Kidney epithelial cell (primary cell): ENCODE measurements around the gene DDX41. TPM values are rescaled to one million over a fixed set of nuclear protein-coding genes. Genes with fewer than 3 reads are reported as not detected.

Experiments
- DNase-seq: peaks from one replicate; pipeline ENCODE4 v3.0.0-alpha.2; 2010; ENCODE audit warnings: low read depth
- H3K27me3 ChIP-seq: 2 replicates; pipeline ENCODE4 v1.6.0; 2011; ENCODE audit warnings: low read length; ENCODE audit not compliant: control insufficient read depth, insufficient read depth
- H3K36me3 ChIP-seq: 2 replicates; pipeline ENCODE4 v1.5.1; 2011; ENCODE audit warnings: low read length; ENCODE audit not compliant: control insufficient read depth, insufficient read depth
- H3K4me3 ChIP-seq: 2 replicates; pipeline ENCODE4 v1.5.1; 2011; ENCODE audit warnings: low read depth, mild to moderate bottlenecking, control low read depth, low read length
- total RNA-seq: library from RNA; depleted of rRNA; stranded (reverse); fragments of >200 nt; gene quantifications from 2 replicates; pipeline ENCODE4 v1.2.3, GENCODE V29; 2015
- TF ChIP-seq, protein P1 (sequence below): IDR thresholded peaks from 2 replicates; pipeline ENCODE4 v1.5.1; 2011; ENCODE audit warnings: mild to moderate bottlenecking, moderate library complexity, low read length, control low read depth, inconsistent platforms; ENCODE audit not compliant: insufficient read depth, poor library complexity, severe bottlenecking

DDX41 gene
- total RNA-seq, 1 donor from 2014 or later: 151 TPM

DNA sequence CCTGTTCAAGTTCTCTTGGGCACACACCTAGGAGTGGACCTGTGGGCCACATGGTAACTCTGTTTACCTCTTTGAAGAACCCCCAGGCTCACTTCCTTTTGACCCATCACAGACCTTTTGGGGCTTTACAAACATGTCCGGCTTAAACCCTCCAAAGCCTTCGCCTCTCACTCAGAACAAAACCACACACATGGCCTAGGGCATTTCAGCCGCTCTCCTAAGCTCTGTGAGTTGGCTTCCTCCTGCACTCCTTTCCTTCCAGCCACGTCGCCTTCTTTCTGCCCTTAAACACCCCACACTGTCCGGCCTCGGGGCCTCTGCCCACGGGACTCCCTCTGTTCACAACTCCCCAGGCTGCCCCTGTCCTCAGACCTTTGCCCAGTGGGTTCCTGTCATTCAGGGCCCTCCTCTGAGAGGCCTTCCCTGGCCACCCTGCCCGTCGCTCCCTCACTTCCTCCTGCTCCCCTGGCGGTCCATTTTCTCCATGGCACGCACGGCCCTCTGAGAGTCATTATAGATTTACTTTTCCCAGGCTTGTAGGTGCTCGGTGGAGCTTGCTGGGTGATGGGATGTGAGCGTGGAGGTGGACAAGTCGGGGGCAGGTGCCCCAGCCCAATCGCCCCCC is 9.1 kb downstream of the DDX41 start:
- TF ChIP-seq, protein P1, sequence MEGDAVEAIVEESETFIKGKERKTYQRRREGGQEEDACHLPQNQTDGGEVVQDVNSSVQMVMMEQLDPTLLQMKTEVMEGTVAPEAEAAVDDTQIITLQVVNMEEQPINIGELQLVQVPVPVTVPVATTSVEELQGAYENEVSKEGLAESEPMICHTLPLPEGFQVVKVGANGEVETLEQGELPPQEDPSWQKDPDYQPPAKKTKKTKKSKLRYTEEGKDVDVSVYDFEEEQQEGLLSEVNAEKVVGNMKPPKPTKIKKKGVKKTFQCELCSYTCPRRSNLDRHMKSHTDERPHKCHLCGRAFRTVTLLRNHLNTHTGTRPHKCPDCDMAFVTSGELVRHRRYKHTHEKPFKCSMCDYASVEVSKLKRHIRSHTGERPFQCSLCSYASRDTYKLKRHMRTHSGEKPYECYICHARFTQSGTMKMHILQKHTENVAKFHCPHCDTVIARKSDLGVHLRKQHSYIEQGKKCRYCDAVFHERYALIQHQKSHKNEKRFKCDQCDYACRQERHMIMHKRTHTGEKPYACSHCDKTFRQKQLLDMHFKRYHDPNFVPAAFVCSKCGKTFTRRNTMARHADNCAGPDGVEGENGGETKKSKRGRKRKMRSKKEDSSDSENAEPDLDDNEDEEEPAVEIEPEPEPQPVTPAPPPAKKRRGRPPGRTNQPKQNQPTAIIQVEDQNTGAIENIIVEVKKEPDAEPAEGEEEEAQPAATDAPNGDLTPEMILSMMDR: no peak
- Histone ChIP-seq H3K27me3 (no peaks in the 10 kb centered on the region), H3K4me3 (no peak overlapping the region), H3K36me3 (peaks cover 3% of the 10 kb centered on the region)
- no peak for DNase-seq

DNA sequence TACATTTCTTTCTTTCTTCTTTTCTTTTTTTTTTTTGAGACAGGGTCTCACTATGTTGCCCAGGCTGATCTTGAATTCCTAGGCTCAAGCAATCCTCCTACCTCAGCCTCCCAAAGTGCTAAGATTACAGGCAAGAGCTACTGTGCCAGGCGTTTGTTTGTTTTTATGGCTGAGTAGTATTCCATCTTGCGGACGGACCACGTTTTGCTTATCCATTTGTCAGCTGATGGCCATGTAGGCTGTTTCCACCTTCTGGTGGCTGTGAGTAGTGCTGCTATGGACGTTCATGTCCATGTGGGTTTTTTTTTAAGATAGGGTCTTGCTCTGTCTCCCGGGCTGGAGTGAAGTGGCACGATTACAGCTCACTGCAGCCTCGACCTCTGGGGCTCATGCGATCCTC is 9.6 kb downstream of the DDX41 start:
- no peak for DNase-seq
- Histone ChIP-seq H3K27me3 (no peaks in the 10 kb centered on the region), H3K36me3 (no peaks in the 10 kb centered on the region), H3K4me3 (no peak overlapping the region)
- TF ChIP-seq, protein P1: no peak

DNA sequence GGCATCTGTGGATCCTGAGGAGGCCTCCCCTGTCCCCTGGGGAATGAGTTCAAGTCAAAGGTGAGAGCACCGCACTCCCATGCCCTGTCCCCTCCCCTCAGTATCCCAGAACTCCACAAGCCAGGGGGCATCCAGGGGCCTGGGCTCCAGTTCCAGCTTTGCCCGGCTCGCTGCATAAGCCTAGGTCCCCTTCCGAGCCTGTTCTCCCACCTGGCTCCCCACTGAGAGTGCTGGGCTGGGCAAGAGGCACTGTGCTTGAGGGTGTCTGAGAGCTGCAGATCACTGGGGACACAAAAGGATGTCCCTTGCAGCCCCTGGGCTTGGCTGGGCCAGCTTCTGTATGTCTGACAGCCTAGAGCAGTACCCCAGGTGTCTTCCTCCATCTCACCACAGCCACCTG is 11.7 kb downstream of the DDX41 start:
- TF ChIP-seq, protein P1: no peak
- Histone ChIP-seq H3K4me3 (no peak overlapping the region), H3K36me3 (no peaks in the 10 kb centered on the region), H3K27me3 (no peaks in the 10 kb centered on the region)
- DNase-seq: no peak

DNA sequence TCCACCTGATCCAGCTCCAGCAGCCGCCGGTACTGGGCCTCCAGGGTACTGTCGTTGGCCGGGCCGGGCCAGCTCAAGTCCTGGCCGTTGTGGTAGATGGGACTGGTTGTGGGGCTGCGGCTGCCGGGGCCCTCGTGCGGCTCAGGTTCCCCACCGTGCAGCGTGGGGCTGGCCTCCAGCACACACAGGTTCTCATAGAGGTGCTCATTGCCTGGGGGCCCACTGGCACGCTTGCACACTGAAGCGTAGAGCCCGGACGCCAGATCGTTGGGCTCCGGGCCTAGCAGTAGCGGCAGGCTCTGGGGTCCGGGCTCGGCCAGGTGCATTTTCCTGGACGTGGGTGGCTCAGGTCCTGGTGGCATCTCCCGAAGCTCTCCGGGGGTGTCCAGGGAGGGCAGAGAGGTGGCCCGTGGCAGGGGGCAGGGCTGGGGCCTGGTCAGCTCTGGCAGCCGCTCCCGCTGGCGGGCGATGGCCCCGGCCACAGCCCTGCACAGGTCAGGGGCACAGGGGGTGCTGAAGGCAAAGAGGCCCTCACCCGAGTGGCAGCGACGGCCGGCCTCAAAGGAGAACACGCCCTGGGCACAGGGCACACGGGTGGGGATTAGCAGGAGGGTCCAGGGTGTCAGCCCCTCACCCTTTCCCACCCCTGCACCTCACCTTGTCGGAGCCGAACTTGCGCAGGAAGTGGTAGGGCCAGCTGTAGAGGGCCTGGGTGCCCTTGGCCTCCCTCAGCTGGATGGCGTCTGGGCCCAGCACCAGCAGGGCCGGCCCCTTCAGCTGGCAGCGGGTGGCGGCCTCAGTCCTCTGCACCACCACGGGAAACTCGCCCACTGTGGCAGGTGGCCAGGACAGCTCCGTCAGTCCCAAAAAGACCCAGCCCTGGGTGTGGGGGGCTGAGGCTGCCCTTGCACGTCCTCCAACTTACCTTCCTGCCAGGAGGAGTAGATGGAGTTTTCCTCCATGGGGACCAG is 12.4 kb downstream of the DDX41 start:
- no peaks in the 10 kb centered on the region for H3K36me3 ChIP-seq
- H3K27me3 ChIP-seq: no peaks in the 10 kb centered on the region
- no peak for DNase-seq
- H3K4me3 ChIP-seq: no peak overlapping the region
- TF ChIP-seq, protein P1: no peak

DNA sequence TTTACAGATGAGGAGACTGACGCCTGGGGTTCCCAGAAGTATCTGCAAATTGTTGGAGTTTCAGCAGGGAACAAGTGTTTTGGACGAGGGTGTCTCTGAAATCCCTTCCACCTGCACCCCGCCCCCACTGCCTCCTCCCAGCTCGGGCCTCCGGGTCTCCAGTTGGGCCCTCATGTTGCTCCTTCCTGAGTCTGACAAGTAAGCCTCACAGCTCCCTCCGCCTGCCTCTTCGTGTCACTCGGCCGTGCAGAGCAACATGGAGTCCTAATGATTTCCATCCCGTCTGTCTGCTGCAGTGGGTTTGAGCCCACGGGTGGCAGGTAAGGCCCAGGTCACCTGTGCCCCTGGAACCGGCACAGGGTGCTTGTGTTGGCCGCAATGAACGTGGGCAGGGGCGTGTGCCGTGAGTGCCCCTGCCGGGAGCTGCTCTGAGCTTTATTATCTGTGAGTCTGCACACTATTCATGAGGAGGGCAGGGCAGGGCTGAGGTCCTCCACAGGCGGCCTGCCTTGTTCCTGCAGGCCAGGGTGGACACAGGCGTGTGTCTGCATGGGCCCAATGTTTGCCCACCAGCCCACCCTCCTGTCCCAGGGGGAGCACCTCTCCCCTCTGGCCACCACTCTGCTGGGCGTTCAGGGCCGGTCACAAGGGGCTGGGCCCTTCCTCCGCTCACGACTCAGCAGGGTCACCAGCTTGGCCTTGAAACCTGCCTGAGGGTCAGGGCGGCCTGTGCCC is 13.2 kb downstream of the DDX41 start:
- Histone ChIP-seq H3K4me3 (no peak overlapping the region), H3K36me3 (no peaks in the 10 kb centered on the region), H3K27me3 (no peaks in the 10 kb centered on the region)
- no peak for DNase-seq
- TF ChIP-seq, protein P1: no peak
